HG03045 (cell line): ENCODE data around the gene CTNNA1.

Source experiments
- ATAC-seq: cut with Tn5 transposase; IDR thresholded peaks from one replicate; pipeline ENCODE4 v1.9.1; 2021; ENCODE audit warnings: mild to moderate bottlenecking, moderate library complexity; ENCODE audit not compliant: unreplicated experiment

The CTNNA1 gene

GRCh38 chr5:138981586-138981985, 228.4 kb downstream of the CTNNA1 start:
- ATAC-seq = no peak

- ATAC-seq = no peak
Observed at GRCh38 chr5:138983984-138984383, 230.8 kb downstream of the CTNNA1 start.
